K562 (cell line): ENCODE measurements around the gene PPP1R13L. TPM values are rescaled to one million over a fixed set of nuclear protein-coding genes. Genes with fewer than 3 reads are reported as not detected.

Source experiments
- ARID1B ChIP-seq: fragments of 450-650 bp; IDR thresholded peaks from 2 replicates; pipeline ENCODE4 v1.6.1; 2016; ENCODE audit warnings: antibody characterized with exemption, mild to moderate bottlenecking, inconsistent platforms
- ELF1 ChIP-seq: fragments of 200-800 bp; sonication (Bioruptor generic); IDR thresholded peaks from 2 replicates; pipeline ENCODE4 v1.6.1; 2016; ENCODE audit warnings: missing genetic modification characterization, missing compliant biosample characterization
- FOXA3 ChIP-seq, 2 experiments: fragments of 450-650 bp in 1 of 2; sonication (generic) in 1 of 2; formaldehyde crosslinking; IDR thresholded peaks in 1 of 2; conservative IDR thresholded peaks in 1 of 2; 2 replicates each; pipeline versions ENCODE4 v1.4.0 to v1.8.0; 2020 to 2022; ENCODE audit warnings: mild to moderate bottlenecking in 2 of 2, missing genetic modification reagents in 1 of 2
- NCOA4 ChIP-seq: fragments of 450-650 bp; IDR thresholded peaks from 2 replicates; pipeline ENCODE4 v1.6.1; 2018; ENCODE audit warnings: mild to moderate bottlenecking; ENCODE audit not compliant: partially characterized antibody
- NFYB ChIP-seq: IDR thresholded peaks from 2 replicates; pipeline ENCODE4 v1.6.1; 2011; ENCODE audit warnings: mild to moderate bottlenecking, moderate library complexity; ENCODE audit not compliant: insufficient read length; ENCODE audit errors: extremely low read depth
- PHF8 ChIP-seq: fragments of 200-600 bp; sonication (generic); IDR thresholded peaks from 2 replicates; pipeline ENCODE4 v1.6.1; 2012; ENCODE audit warnings: mixed run types, mild to moderate bottlenecking, inconsistent platforms, low read length, moderate library complexity, borderline replicate concordance
- SIN3A ChIP-seq, 2 experiments: fragments of 150-350 bp in 1 of 2; IDR thresholded peaks; 2 replicates each; pipeline ENCODE4 v1.6.1; 2011 to 2016; ENCODE audit warnings: borderline replicate concordance in 2 of 2, low read depth in 2 of 2, low read length in 2 of 2, mild to moderate bottlenecking in 2 of 2, moderate library complexity in 2 of 2; ENCODE audit not compliant: control insufficient read depth in 1 of 2
- SUPT5H ChIP-seq: fragments of 450-650 bp; IDR thresholded peaks from 2 replicates; pipeline ENCODE4 v1.6.1; 2016
- TEAD2 ChIP-seq: fragments of 450-650 bp; IDR thresholded peaks from 2 replicates; pipeline ENCODE4 v1.6.1; 2016; ENCODE audit warnings: missing genetic modification characterization, control low read depth, missing compliant biosample characterization
- YBX1 ChIP-seq: fragments of 450-650 bp; IDR thresholded peaks from 2 replicates; pipeline ENCODE4 v1.7.1; 2016; ENCODE audit warnings: mild to moderate bottlenecking
- ZNF57 ChIP-seq: fragments of 450-650 bp; formaldehyde crosslinking; IDR thresholded peaks from 2 replicates; pipeline ENCODE4 v1.4.0; 2020; ENCODE audit warnings: mild to moderate bottlenecking, moderate library complexity
- ZNF75A ChIP-seq: fragments of 450-650 bp; formaldehyde crosslinking; IDR thresholded peaks from 2 replicates; pipeline ENCODE4 v1.4.0; 2020; ENCODE audit warnings: mild to moderate bottlenecking
- polyA plus RNA-seq, 8 experiments: library from polyadenylated mRNA; depleted of rRNA in 4 of 8; stranded (reverse) in 5 of 8; unstranded in 3 of 8; fragments of >200 nt; fragmentation: Nextera tagmentation in 2 of 8; fragmentation: Illumina TruSeq in 1 of 8; extraction: Ambion mirVana in 2 of 8; extraction: Trizol in 1 of 8; gene quantifications; 2 replicates each; pipeline versions ENCODE4 v1.2.1 to v1.2.3, GENCODE V29; 2011 to 2014; ENCODE audit warnings: inconsistent platforms in 1 of 8, missing spikeins in 1 of 8
- total RNA-seq, 7 experiments: library from RNA; depleted of rRNA in 6 of 7; stranded (reverse); fragments of >200 nt in 6 of 7; fragmentation: Illumina TruSeq in 2 of 7; extraction: Trizol in 2 of 7; gene quantifications; 2 replicates each; pipeline versions ENCODE4 v1.2.1 to v1.2.3, GENCODE V29; 2011 to 2021; ENCODE audit warnings: low replicate concordance in 1 of 7
- TF ChIP-seq, protein P1 (sequence below): fragments of 200-800 bp; sonication (Bioruptor generic); IDR thresholded peaks from 2 replicates; pipeline ENCODE4 v1.6.1; 2017; ENCODE audit warnings: missing genetic modification characterization, missing compliant biosample characterization
- TF ChIP-seq, protein P2 (sequence below): fragments of 450-650 bp; formaldehyde crosslinking; IDR thresholded peaks from 2 replicates; pipeline ENCODE4 v1.4.0; 2022; ENCODE audit warnings: missing genetic modification characterization
- TF ChIP-seq, protein P3 (sequence below): fragments of 150-350 bp; conservative IDR thresholded peaks from 2 replicates; pipeline ENCODE4 v1.6.1; 2014; ENCODE audit warnings: low read length
- TF ChIP-seq, protein P4 (sequence below): sonication (generic); formaldehyde crosslinking; IDR thresholded peaks from 2 replicates; pipeline ENCODE4 v1.9.0; 2022; ENCODE audit warnings: mild to moderate bottlenecking, missing genetic modification reagents
- TF ChIP-seq, protein P5 (sequence below), 2 experiments: fragments of 150-350 bp in 1 of 2; IDR thresholded peaks; 2 replicates each; pipeline ENCODE4 v1.6.1; 2012 to 2016; ENCODE audit warnings: low read depth in 2 of 2, low read length in 2 of 2, mild to moderate bottlenecking in 1 of 2, moderate library complexity in 1 of 2
- TF ChIP-seq, protein P6 (sequence below): fragments of 450-650 bp; IDR thresholded peaks from 2 replicates; pipeline ENCODE4 v1.6.1; 2016

The PPP1R13L gene
- total and polyA plus RNA-seq, 9 of the 15 experiments (the other 6 are each of a cell fraction or from before 2014, with no cell fraction given), result 0.32 to 6.7 (median 2.0) TPM

DNA sequence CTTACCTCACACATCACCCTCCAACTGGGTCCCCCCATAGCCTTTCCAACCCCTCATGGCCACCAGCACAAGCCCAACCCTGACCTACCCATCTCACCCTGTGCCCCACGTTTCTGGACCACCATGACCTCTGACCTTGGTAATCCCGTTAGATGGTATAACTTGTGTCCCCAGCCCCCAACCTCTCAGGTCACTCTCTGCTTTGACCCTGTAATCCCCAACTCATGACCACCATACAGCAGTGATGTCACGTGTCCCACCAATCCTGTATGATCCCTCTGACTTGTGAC is 55.8 kb downstream of the PPP1R13L start (continued):
- TF ChIP-seq, protein P1, sequence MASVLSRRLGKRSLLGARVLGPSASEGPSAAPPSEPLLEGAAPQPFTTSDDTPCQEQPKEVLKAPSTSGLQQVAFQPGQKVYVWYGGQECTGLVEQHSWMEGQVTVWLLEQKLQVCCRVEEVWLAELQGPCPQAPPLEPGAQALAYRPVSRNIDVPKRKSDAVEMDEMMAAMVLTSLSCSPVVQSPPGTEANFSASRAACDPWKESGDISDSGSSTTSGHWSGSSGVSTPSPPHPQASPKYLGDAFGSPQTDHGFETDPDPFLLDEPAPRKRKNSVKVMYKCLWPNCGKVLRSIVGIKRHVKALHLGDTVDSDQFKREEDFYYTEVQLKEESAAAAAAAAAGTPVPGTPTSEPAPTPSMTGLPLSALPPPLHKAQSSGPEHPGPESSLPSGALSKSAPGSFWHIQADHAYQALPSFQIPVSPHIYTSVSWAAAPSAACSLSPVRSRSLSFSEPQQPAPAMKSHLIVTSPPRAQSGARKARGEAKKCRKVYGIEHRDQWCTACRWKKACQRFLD (CRISPR knock-in tag), result no peak
- TF ChIP-seq YBX1, result no peak
- 0 out of 4 replicates have a peak, but pooled peaks of 1 of the 2 experiments have one; percentile 20 for TF ChIP-seq FOXA3 (CRISPR knock-in tag; conservative IDR thresholded peaks at IDR 0.05 in 1 of 2, IDR thresholded peaks at IDR 0.05 in 1 of 2)
- no peak for TF ChIP-seq PHF8
- TF ChIP-seq ZNF57, result no peak
- TF ChIP-seq, protein P2, sequence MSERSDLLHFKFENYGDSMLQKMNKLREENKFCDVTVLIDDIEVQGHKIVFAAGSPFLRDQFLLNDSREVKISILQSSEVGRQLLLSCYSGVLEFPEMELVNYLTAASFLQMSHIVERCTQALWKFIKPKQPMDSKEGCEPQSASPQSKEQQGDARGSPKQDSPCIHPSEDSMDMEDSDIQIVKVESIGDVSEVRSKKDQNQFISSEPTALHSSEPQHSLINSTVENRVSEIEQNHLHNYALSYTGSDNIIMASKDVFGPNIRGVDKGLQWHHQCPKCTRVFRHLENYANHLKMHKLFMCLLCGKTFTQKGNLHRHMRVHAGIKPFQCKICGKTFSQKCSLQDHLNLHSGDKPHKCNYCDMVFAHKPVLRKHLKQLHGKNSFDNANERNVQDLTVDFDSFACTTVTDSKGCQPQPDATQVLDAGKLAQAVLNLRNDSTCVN (CRISPR knock-in tag), result no peak
- TF ChIP-seq NFYB, result no peak
- TF ChIP-seq, protein P3, sequence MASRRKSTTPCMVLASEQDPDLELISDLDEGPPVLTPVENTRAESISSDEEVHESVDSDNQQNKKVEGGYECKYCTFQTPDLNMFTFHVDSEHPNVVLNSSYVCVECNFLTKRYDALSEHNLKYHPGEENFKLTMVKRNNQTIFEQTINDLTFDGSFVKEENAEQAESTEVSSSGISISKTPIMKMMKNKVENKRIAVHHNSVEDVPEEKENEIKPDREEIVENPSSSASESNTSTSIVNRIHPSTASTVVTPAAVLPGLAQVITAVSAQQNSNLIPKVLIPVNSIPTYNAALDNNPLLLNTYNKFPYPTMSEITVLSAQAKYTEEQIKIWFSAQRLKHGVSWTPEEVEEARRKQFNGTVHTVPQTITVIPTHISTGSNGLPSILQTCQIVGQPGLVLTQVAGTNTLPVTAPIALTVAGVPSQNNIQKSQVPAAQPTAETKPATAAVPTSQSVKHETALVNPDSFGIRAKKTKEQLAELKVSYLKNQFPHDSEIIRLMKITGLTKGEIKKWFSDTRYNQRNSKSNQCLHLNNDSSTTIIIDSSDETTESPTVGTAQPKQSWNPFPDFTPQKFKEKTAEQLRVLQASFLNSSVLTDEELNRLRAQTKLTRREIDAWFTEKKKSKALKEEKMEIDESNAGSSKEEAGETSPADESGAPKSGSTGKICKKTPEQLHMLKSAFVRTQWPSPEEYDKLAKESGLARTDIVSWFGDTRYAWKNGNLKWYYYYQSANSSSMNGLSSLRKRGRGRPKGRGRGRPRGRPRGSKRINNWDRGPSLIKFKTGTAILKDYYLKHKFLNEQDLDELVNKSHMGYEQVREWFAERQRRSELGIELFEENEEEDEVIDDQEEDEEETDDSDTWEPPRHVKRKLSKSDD, result no peak
- TF ChIP-seq TEAD2 (tag), result no peak
- TF ChIP-seq, protein P4, sequence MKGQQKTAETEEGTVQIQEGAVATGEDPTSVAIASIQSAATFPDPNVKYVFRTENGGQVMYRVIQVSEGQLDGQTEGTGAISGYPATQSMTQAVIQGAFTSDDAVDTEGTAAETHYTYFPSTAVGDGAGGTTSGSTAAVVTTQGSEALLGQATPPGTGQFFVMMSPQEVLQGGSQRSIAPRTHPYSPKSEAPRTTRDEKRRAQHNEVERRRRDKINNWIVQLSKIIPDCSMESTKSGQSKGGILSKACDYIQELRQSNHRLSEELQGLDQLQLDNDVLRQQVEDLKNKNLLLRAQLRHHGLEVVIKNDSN (CRISPR knock-in tag), result 0 out of 2 replicates have a peak, but pooled peaks have one; percentile 12
- no peak for TF ChIP-seq ARID1B
- no peak for TF ChIP-seq ELF1
- peak; percentile 56; the same call in 1 of the 2 replicates for TF ChIP-seq SUPT5H
- TF ChIP-seq, protein P5, sequence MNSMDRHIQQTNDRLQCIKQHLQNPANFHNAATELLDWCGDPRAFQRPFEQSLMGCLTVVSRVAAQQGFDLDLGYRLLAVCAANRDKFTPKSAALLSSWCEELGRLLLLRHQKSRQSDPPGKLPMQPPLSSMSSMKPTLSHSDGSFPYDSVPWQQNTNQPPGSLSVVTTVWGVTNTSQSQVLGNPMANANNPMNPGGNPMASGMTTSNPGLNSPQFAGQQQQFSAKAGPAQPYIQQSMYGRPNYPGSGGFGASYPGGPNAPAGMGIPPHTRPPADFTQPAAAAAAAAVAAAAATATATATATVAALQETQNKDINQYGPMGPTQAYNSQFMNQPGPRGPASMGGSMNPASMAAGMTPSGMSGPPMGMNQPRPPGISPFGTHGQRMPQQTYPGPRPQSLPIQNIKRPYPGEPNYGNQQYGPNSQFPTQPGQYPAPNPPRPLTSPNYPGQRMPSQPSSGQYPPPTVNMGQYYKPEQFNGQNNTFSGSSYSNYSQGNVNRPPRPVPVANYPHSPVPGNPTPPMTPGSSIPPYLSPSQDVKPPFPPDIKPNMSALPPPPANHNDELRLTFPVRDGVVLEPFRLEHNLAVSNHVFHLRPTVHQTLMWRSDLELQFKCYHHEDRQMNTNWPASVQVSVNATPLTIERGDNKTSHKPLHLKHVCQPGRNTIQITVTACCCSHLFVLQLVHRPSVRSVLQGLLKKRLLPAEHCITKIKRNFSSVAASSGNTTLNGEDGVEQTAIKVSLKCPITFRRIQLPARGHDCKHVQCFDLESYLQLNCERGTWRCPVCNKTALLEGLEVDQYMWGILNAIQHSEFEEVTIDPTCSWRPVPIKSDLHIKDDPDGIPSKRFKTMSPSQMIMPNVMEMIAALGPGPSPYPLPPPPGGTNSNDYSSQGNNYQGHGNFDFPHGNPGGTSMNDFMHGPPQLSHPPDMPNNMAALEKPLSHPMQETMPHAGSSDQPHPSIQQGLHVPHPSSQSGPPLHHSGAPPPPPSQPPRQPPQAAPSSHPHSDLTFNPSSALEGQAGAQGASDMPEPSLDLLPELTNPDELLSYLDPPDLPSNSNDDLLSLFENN (IDR thresholded peaks at IDR 0.05; ENCODE audit: low read depth in 2 of 2, low read length in 2 of 2), result no peak
- TF ChIP-seq ZNF75A (CRISPR knock-in tag), result no peak
- TF ChIP-seq NCOA4, result no peak
- no peak for TF ChIP-seq SIN3A (IDR thresholded peaks at IDR 0.05; ENCODE audit: borderline replicate concordance in 2 of 2, control insufficient read depth in 1 of 2, low read depth in 2 of 2, low read length in 2 of 2)
- TF ChIP-seq, protein P6, sequence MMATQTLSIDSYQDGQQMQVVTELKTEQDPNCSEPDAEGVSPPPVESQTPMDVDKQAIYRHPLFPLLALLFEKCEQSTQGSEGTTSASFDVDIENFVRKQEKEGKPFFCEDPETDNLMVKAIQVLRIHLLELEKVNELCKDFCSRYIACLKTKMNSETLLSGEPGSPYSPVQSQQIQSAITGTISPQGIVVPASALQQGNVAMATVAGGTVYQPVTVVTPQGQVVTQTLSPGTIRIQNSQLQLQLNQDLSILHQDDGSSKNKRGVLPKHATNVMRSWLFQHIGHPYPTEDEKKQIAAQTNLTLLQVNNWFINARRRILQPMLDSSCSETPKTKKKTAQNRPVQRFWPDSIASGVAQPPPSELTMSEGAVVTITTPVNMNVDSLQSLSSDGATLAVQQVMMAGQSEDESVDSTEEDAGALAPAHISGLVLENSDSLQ, result no peak
